Caco-2 (cell line): ENCODE measurements around the gene GLI3. TPM values are rescaled to one million over a fixed set of nuclear protein-coding genes. Genes with fewer than 3 reads are reported as not detected.
A peak's percentile ranks its signal among the peaks of the same experiment; 100 is the strongest.

Experiments
- BruUV-seq: library from RNA; stranded (reverse); fragments of 400-500 nt; replicated peaks from 2 replicates; lab custom pipeline; 2021; lab: Mats Ljungman, UMichigan
- CTCF ChIA-PET: fragments of 300-600 bp; sonication (Branson Sonifier 250); formaldehyde crosslinking; loops from one replicate; lab custom pipeline; 2022; ENCODE audit warnings: antibody characterized with exemption; lab: Charles Lee
- POLR2A ChIA-PET: fragments of 300-600 bp; sonication (Branson Sonifier 250); formaldehyde crosslinking; loops from one replicate; lab custom pipeline; 2022; ENCODE audit warnings: antibody characterized with exemption; lab: Charles Lee
- DNase-seq, 2 experiments: peaks; one replicate each; pipeline versions ENCODE4 v3.0.0 to v3.0.0-alpha.2; 2020 to 2022
- H3K27me3 ChIP-seq: replicated peaks from 2 replicates; pipeline ENCODE4 v1.6.0; 2011; ENCODE audit warnings: low read length; ENCODE audit not compliant: control insufficient read depth, insufficient read depth
- H3K36me3 ChIP-seq: 2 replicates; pipeline ENCODE4 v1.5.1; 2011; ENCODE audit warnings: low read length; ENCODE audit not compliant: control insufficient read depth, insufficient read depth
- H3K4me1 ChIP-seq: fragments of 250-450 bp; sonication (Bioruptor Pico); 2 replicates; pipeline ENCODE4 v1.5.1; 2020; ENCODE audit warnings: mild to moderate bottlenecking
- H3K4me3 ChIP-seq: 2 replicates; pipeline ENCODE4 v1.5.1; 2011; ENCODE audit warnings: low read depth, mild to moderate bottlenecking, control low read depth, low read length
- H3K9me3 ChIP-seq: fragments of 250-450 bp; sonication (Bioruptor Pico); 2 replicates; pipeline ENCODE4 v1.5.1; 2020; ENCODE audit warnings: mild to moderate bottlenecking, moderate library complexity
- H3K27ac Mint-ChIP-seq: one replicate; pipeline ENCODE4 v1.8.0; 2022; ENCODE audit warnings: mixed read lengths; ENCODE audit not compliant: unreplicated experiment
- H3K27me3 Mint-ChIP-seq: one replicate; pipeline ENCODE4 v1.8.0; 2022; ENCODE audit warnings: mixed read lengths; ENCODE audit not compliant: insufficient read depth, unreplicated experiment
- H3K36me3 Mint-ChIP-seq: one replicate; pipeline ENCODE4 v1.8.0; 2022; ENCODE audit warnings: mild to moderate bottlenecking, mixed read lengths; ENCODE audit not compliant: insufficient read depth, unreplicated experiment
- H3K4me1 Mint-ChIP-seq: one replicate; pipeline ENCODE4 v1.8.0; 2022; ENCODE audit warnings: low read depth, mixed read lengths; ENCODE audit not compliant: unreplicated experiment
- H3K4me3 Mint-ChIP-seq: one replicate; pipeline ENCODE4 v1.8.0; 2022; ENCODE audit warnings: mild to moderate bottlenecking, moderate library complexity, mixed read lengths; ENCODE audit not compliant: unreplicated experiment
- H3K9me3 Mint-ChIP-seq: one replicate; pipeline ENCODE4 v1.8.0; 2022; ENCODE audit warnings: mixed read lengths; ENCODE audit not compliant: unreplicated experiment
- CTCF ChIP-seq, 2 experiments: fragments of 200-600 bp in 1 of 2; IDR thresholded peaks; 1 replicate in 1 of 2; 2 replicates in 1 of 2; pipeline versions ENCODE4 v1.5.1 to v1.8.0; 2011 to 2022; ENCODE audit warnings: antibody characterized with exemption in 1 of 2, control low read depth in 1 of 2, inconsistent platforms in 1 of 2, low read depth in 1 of 2, low read length in 1 of 2, mild to moderate bottlenecking in 1 of 2, moderate library complexity in 1 of 2; ENCODE audit not compliant: insufficient read depth in 1 of 2, severe bottlenecking in 1 of 2, unreplicated experiment in 1 of 2
- intact Hi-C: fragments of 100-400 bp; cut with micrococcal nuclease; formaldehyde crosslinking; loops from one replicate; pipeline ENCODE4 v1.10.0; 2022; ENCODE audit not compliant: unreplicated experiment
- total RNA-seq: library from RNA; stranded (reverse); gene quantifications from 2 replicates; pipeline ENCODE4 v1.2.3, GENCODE V29; 2022

GLI3 gene
- total RNA-seq, 1 experiment from 2014 or later: 1.00 TPM

DNA sequence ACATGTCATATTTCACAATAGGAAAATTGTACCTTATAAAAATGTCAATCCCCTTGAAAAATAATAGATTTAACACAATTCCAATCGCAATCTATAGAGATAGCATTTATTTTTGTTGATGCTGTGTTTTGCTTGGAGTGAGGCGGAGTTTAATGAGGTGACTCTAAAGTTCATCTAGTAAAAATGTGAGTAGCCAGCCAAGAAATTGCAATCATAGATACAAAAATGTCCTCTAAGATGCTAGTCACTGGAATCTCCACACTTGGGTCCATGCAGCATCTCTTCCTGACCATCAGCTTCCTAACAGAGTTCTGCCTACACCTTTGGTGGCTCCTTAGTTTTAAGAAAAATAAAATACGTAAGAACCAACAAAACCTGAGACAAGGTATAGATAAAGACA, 44.9 kb downstream of the GLI3 start:
- H3K4me1 ChIP-seq: no peaks in the 10 kb centered on the region
- H3K4me1 Mint-ChIP-seq: no peaks in the 10 kb centered on the region
- intact Hi-C loops: no loop called here
- no peaks in the 10 kb centered on the region for H3K36me3 Mint-ChIP-seq
- H3K27ac Mint-ChIP-seq: no peak overlapping the region
- POLR2A ChIA-PET: no interaction called here
- peaks cover 20% of the 10 kb centered on the region for H3K27me3 Mint-ChIP-seq
- no peak for DNase-seq
- BruUV-seq: no TSS peak
- H3K9me3 Mint-ChIP-seq: no peaks in the 10 kb centered on the region
- no peak overlapping the region for H3K4me3 ChIP-seq
- H3K4me3 Mint-ChIP-seq: no peak overlapping the region
- H3K9me3 ChIP-seq: no peaks in the 10 kb centered on the region
- H3K27me3 ChIP-seq: no peaks in the 10 kb centered on the region
- H3K36me3 ChIP-seq: no peaks in the 10 kb centered on the region
- TF ChIP-seq CTCF (IDR thresholded peaks at IDR 0.05; ENCODE audit: insufficient read depth in 1 of 2, low read depth in 1 of 2, low read length in 1 of 2, severe bottlenecking in 1 of 2, unreplicated experiment in 1 of 2): no peak
- CTCF ChIA-PET: no interaction called here

GRCh38 chr7:42189535-42189934, 47.5 kb downstream of the GLI3 start:
- no TSS peak for BruUV-seq
- intact Hi-C loops: no loop called here
- H3K9me3 Mint-ChIP-seq: no peaks in the 10 kb centered on the region
- no peaks in the 10 kb centered on the region for H3K36me3 Mint-ChIP-seq
- no peaks in the 10 kb centered on the region for H3K4me1 Mint-ChIP-seq
- POLR2A ChIA-PET: no interaction called here
- Histone ChIP-seq H3K4me1 (no peaks in the 10 kb centered on the region), H3K9me3 (no peaks in the 10 kb centered on the region), H3K36me3 (no peaks in the 10 kb centered on the region), H3K27me3 (no peaks in the 10 kb centered on the region), H3K4me3 (no peak overlapping the region)
- CTCF ChIA-PET: no interaction called here
- no peak for TF ChIP-seq CTCF (IDR thresholded peaks at IDR 0.05; ENCODE audit: insufficient read depth in 1 of 2, low read depth in 1 of 2, low read length in 1 of 2, severe bottlenecking in 1 of 2, unreplicated experiment in 1 of 2)
- DNase-seq: no peak
- no peak overlapping the region for H3K4me3 Mint-ChIP-seq
- H3K27ac Mint-ChIP-seq: no peak overlapping the region
- H3K27me3 Mint-ChIP-seq: peaks cover 7% of the 10 kb centered on the region

DNA sequence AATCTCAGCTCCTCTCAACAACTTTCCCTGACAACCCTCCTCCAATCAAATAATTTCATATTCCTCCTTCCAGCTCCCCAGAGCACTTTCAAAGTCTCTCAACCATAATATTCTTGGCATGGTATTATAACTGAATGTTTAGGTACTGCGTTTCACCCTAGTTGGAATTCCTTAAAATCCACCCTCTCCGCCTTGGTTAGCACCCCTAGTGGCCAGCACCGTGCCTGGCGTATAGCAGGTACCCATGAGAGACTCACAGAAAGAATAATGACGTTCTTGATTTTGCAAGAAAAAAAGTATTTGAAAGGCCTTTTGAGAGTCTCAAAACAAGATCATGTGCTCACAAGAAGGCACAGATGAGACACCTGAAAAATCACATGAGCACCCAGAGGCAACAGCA, 50.9 kb downstream of the GLI3 start:
- Histone ChIP-seq H3K27me3 (no peaks in the 10 kb centered on the region), H3K4me1 (no peaks in the 10 kb centered on the region), H3K4me3 (no peak overlapping the region), H3K36me3 (no peaks in the 10 kb centered on the region), H3K9me3 (no peaks in the 10 kb centered on the region)
- DNase-seq: peak in 1 of 2 experiments; percentile 20
- H3K36me3 Mint-ChIP-seq: no peaks in the 10 kb centered on the region
- intact Hi-C loops: no loop called here
- POLR2A ChIA-PET: no interaction called here
- TF ChIP-seq CTCF (IDR thresholded peaks at IDR 0.05; ENCODE audit: insufficient read depth in 1 of 2, low read depth in 1 of 2, low read length in 1 of 2, severe bottlenecking in 1 of 2, unreplicated experiment in 1 of 2): peak; percentile 26 to 66
- no peaks in the 10 kb centered on the region for H3K4me1 Mint-ChIP-seq
- no peak overlapping the region for H3K27ac Mint-ChIP-seq
- CTCF ChIA-PET: no interaction called here
- no peak overlapping the region for H3K4me3 Mint-ChIP-seq
- no TSS peak for BruUV-seq
- no peaks in the 10 kb centered on the region for H3K9me3 Mint-ChIP-seq
- H3K27me3 Mint-ChIP-seq: no peaks in the 10 kb centered on the region
